ENCODE measurements around the gene SCN2A. TPM values are rescaled to one million over a fixed set of nuclear protein-coding genes. Genes with fewer than 3 reads are reported as not detected.

The SCN2A gene
- total and polyA plus RNA-seq, 2 of the 4 experiments (the other 2 are of a cell fraction): 0.24 to 0.54 TPM

- no peak for ATAC-seq (ENCODE audit: low read depth)
- Histone ChIP-seq H4K8ac (ENCODE audit: low read depth in 2 of 2, low read length in 2 of 2) (no peak overlapping the region), H3K36me3 (ENCODE audit: control insufficient read depth, insufficient read depth, low read length) (no peaks in the 10 kb centered on the region), H2AK9ac (replicated peaks; ENCODE audit: low read depth, low read length, poor library complexity) (no peak overlapping the region), H2AFZ (replicated peaks; ENCODE audit: low read length, poor library complexity) (no peak overlapping the region), H3K4ac (ENCODE audit: low read depth, low read length) (no peak overlapping the region), H3K9me3 (ENCODE audit: control insufficient read depth, insufficient read depth, low read length) (no peaks in the 10 kb centered on the region), H2AK5ac (ENCODE audit: low read depth, low read length) (no peak overlapping the region), H3K4me1 (ENCODE audit: control insufficient read depth, insufficient read depth, low read length) (no peaks in the 10 kb centered on the region), H2BK120ac (ENCODE audit: low read depth, low read length) (no peak overlapping the region), H4K91ac (ENCODE audit: insufficient read depth, low read depth, low read length) (no peak overlapping the region), H3K27ac (ENCODE audit: insufficient read depth, low read length) (no peak overlapping the region), H2BK5ac (ENCODE audit: low read depth, low read length, poor library complexity, severe bottlenecking) (no peak overlapping the region), H3K27me3 (ENCODE audit: control insufficient read depth, insufficient read depth, low read length) (no peaks in the 10 kb centered on the region), H2BK15ac (ENCODE audit: low read depth, low read length) (no peak overlapping the region), H3K56ac (ENCODE audit: extremely low read depth, insufficient read depth, low read length) (no peak overlapping the region), H4K20me1 (ENCODE audit: insufficient read depth, low read length) (no peaks in the 10 kb centered on the region), H3K4me3 (ENCODE audit: insufficient read depth, low read depth, low read length) (no peak overlapping the region), H3K9me1 (ENCODE audit: insufficient read depth, low read length) (no peaks in the 10 kb centered on the region), H3K23ac (ENCODE audit: low read depth, low read length) (no peak overlapping the region), H2BK20ac (ENCODE audit: low read depth, low read length) (no peak overlapping the region), H3K18ac (ENCODE audit: low read depth, low read length) (no peak overlapping the region), H3K4me2 (ENCODE audit: low read depth, low read length) (no peak overlapping the region), H3K79me1 (ENCODE audit: low read depth in 1 of 2, low read length in 2 of 2) (no peaks in the 10 kb centered on the region), H4K5ac (ENCODE audit: low read depth, low read length) (no peak overlapping the region), H3K14ac (replicated peaks; ENCODE audit: low read depth, low read length) (no peak overlapping the region), H3K9ac (ENCODE audit: low read depth, low read length) (no peak overlapping the region)
- CTCF ChIA-PET: no interaction called here
- no CpG with 5 or more reads among the region's 2 CpGs for WGBS, 2 experiments (ENCODE audit: extremely low coverage in 2 of 2, insufficient read length in 1 of 2)
- intact Hi-C loops (cut with micrococcal nuclease) (no loop called here), in situ Hi-C loops (cut with MboI; ENCODE audit: low sequenced_read_pairs) (no loop called here), dilution Hi-C loops (cut with HindIII; ENCODE audit: low sequenced_read_pairs, unreplicated experiment) (no loop called here)
- TF ChIP-seq BHLHE40 (IDR thresholded peaks at IDR 0.05; ENCODE audit: low read depth, low read length) (no peak), CHD1 (IDR thresholded peaks at IDR 0.05; ENCODE audit: low read depth, low read length) (no peak), MXI1 (IDR thresholded peaks at IDR 0.05; ENCODE audit: borderline replicate concordance, low read depth, low read length) (no peak), RFX5 (IDR thresholded peaks at IDR 0.05; ENCODE audit: low read depth, low read length) (no peak), NFE2L2 (IDR thresholded peaks at IDR 0.05; ENCODE audit: low read depth, low read length) (no peak), CTCF (conservative IDR thresholded peaks at IDR 0.05; ENCODE audit: low read depth, low read length) (no peak), MAZ (IDR thresholded peaks at IDR 0.05; ENCODE audit: borderline replicate concordance, low read depth, low read length) (no peak), FOS (IDR thresholded peaks at IDR 0.05; ENCODE audit: low read depth, low read length) (no peak), POLR2A (IDR thresholded peaks at IDR 0.05; ENCODE audit: low read depth, low read length) (no peak), MAFK (IDR thresholded peaks at IDR 0.05; ENCODE audit: low read depth, low read length) (no peak), CEBPB (IDR thresholded peaks at IDR 0.05; ENCODE audit: low read depth, low read length) (no peak), ELK1 (IDR thresholded peaks at IDR 0.05; ENCODE audit: borderline replicate concordance, low read depth, low read length) (no peak), RCOR1 (IDR thresholded peaks at IDR 0.05; ENCODE audit: insufficient replicate concordance, low read length) (no peak)
- DNase-seq: no peak
- POLR2A ChIA-PET (ENCODE audit: unreplicated experiment): no interaction called here
- BruUV-seq (replicated peaks): no TSS peak
These were observed 1.7 kb downstream of the SCN2A start for GRCh38 chr2:165240916-165241315.
